IPS DF 19.7 (cell line): ENCODE measurements around the gene EPN2.

Experiments
- DNase-seq: peaks from one replicate; pipeline ENCODE4 v3.0.0-alpha.2; 2013; ENCODE audit warnings: low read depth, low spot score

Gene EPN2

GRCh38 chr17:19239544-19239943 lies 2.4 kb downstream of the EPN2 start:
- DNase-seq: no peak

- no peak for DNase-seq
These were observed 5.2 kb downstream of the EPN2 start for GRCh38 chr17:19242323-19242722.

- DNase-seq: no peak
These were observed 5.8 kb downstream of the EPN2 start for GRCh38 chr17:19242926-19243325.

GRCh38 chr17:19243838-19244237 lies 6.7 kb downstream of the EPN2 start:
- no peak for DNase-seq

GRCh38 chr17:19244357-19244756 lies 7.2 kb downstream of the EPN2 start:
- DNase-seq: no peak

- DNase-seq: no peak
These were observed 7.6 kb downstream of the EPN2 start for GRCh38 chr17:19244781-19245180.

- no peak for DNase-seq
These were observed 10.3 kb downstream of the EPN2 start for GRCh38 chr17:19247473-19247872.

- no peak for DNase-seq
These were observed 11.2 kb downstream of the EPN2 start for GRCh38 chr17:19248151-19248927.

- no peak for DNase-seq
These were observed 11.9 kb downstream of the EPN2 start for GRCh38 chr17:19248928-19249574.

- no peak for DNase-seq
These were observed 12.5 kb downstream of the EPN2 start for GRCh38 chr17:19249681-19250080.

GRCh38 chr17:19250421-19251173 lies 13.4 kb downstream of the EPN2 start:
- DNase-seq: no peak

- DNase-seq: no peak
These were observed 15.9 kb downstream of the EPN2 start for GRCh38 chr17:19253112-19253511.

- DNase-seq: no peak
These were observed 17.5 kb downstream of the EPN2 start for GRCh38 chr17:19254651-19255050.

GRCh38 chr17:19255279-19255678 lies 18.1 kb downstream of the EPN2 start:
- DNase-seq: no peak

- no peak for DNase-seq
These were observed 21.2 kb downstream of the EPN2 start for GRCh38 chr17:19258371-19258770.

GRCh38 chr17:19260958-19261357 lies 23.8 kb downstream of the EPN2 start:
- DNase-seq: no peak

- no peak for DNase-seq
These were observed 24.3 kb downstream of the EPN2 start for GRCh38 chr17:19261426-19261825.

- no peak for DNase-seq
These were observed 25.8 kb downstream of the EPN2 start for GRCh38 chr17:19262650-19263631.

GRCh38 chr17:19263641-19264051 lies 26.5 kb downstream of the EPN2 start:
- DNase-seq: no peak

- no peak for DNase-seq
These were observed 27.1 kb downstream of the EPN2 start for GRCh38 chr17:19264268-19264667.

GRCh38 chr17:19264681-19265080 lies 27.5 kb downstream of the EPN2 start:
- no peak for DNase-seq
